GM03348 (cell line): ENCODE data around the gene PIP4K2B.
A peak's percentile ranks its signal among the peaks of the same experiment; 100 is the strongest.

Source experiments
- DNase-seq: peaks from one replicate; pipeline ENCODE4 v3.0.0; 2012; ENCODE audit warnings: low spot score

PIP4K2B gene

DNA sequence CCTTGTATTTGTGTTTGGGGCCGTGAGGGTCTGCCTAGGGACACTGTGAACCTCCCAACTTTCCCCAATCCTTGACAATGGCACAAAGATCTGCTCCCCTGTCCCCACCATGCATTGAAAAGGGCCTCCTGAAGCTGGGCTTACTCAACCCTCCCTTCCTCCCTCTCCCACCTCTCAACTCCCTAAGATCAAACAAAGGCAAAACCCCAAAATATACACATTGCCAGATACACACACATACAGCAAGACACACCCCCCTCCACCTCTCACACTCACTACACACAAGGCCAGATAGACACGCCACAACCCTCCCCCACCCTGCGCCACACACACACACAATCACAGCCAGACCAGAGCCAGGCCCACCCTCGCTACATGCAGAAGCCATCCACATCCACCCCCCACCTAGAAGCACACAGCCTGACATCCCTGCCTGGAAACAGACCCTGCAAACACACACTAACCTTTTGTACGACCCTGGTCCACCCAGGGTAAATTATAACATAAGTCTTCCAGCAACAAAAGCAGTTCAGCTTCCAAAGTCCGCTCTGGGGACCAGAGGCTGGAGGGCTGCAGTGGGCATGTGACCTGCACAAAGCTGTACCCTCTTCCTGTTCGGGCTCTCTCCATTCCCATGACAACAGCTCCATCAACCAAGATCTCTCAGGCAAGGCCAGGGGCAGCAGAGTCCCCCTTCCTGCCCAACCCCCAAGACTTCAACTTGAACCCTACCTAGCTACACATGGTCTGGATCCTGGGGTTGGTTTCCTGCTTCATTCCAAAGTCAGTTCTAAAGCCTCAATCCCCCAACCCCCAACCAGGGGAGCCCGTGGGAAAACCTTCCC is 53.1 kb downstream of the PIP4K2B start:
- DNase-seq: no peak

DNA sequence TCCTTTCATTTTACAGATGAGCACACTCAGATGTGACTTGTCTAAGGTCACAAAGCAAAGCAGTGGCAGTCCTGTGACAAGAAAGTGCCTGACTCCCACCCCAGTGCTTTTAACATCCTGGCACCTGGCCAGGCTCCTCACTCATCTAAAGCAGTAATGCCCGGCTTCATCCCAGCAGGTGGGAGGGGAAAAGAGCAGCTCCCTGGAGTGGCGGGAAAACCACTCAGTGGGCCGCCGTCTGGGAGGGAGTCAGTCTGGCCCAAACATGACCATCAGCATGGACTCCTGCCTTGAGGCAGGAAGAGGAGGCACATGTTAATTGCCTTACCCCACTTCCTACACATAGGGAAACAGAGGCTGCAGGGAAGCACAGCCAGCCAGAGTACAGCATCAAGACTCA is 53.8 kb downstream of the PIP4K2B start:
- DNase-seq: no peak

DNA sequence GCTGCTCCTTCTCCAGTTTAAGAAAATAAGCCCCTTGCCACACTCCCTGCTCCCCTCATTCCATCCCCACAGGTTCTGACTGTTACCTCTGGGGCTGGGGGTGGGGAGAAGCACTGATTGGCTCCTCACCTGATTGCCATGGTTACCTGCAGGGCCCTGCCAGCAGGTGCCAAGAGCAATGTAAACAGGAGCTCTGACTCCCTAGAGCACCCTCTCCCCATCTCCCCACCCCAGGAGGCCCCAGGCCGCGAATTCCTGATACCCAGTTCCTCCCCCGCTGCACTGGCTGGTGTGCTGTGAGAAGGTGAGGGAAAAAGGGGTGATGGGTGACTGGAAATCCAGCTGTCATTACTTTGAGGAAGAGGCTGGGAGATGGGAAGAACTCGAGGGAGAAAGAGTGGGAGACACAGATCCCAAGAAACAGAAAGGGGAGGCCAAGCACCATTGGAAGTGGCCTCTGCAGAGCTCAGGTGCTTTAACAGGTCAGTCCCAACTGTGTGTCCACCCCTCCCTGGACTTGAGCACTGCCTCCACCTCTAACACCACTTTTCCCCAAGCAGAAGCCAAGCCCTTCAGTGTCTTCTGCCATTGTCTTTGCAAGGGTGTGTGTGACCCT is 55.7 kb downstream of the PIP4K2B start:
- DNase-seq: no peak

DNA sequence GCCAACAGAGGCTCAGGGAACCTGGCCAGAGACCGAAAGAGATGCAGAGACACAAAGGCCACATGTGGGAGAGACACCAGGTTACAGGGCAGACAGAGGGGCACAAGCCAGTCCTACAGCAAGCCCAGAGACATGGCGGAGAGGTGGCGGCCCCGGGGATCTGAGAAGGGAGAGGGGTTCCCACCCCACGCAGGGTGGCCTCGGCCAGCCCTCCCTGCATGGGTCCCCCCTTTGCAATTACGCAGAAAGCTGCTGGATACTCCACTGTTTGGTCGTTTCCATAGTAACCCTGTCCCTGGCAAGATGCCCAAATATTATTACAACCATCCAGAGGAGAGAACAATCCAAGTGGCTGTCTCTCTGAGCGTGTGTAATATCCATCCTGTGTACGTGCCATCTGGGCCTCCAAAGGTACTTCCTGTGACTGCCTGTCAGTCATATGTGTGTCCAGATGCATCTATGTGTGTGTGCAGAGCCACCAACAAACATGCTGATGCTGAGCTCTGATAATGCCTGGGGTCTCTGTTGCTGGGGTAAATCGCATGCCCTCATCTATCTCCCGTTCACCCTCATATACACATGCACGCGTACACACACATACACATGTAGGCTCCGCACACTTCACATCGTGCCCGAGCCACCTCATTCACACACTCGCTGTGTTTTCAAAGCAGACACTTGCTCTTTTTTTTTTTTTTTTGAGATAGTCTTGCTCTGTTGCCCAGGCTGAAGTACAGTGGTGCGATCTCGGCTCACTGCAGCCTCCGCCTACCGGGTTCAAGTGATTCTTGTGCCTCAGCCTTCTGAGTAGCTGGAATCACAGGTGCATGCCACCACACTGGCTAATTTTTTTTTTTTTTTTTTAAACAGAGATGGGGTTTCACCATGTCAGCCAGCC is 56.7 kb downstream of the PIP4K2B start:
- DNase-seq: peak; percentile 62

DNA sequence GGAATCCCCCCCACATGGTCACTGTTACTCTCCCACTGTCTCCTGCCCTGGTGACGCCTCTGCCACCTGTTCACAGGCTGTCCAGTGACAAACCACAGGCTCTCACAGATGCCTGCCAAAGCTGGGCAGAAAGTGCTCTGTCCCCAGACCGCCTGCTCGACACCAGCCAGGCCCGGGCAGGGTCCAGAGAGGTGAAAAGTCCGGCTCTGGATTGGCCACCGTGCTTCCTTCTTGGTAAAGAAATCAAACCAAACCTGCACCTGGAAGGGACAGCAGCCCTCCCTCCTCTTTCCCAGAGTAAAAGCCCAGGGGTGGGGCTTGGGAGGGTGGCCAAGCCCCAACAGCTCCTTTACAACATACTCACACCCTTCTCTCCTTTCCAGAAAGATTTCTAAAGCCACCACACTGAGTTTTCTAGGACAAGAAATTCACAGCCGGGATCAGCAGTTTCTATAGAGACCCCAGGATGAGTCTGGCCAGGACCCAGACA is 57.4 kb downstream of the PIP4K2B start:
- peak; percentile 43 for DNase-seq

DNA sequence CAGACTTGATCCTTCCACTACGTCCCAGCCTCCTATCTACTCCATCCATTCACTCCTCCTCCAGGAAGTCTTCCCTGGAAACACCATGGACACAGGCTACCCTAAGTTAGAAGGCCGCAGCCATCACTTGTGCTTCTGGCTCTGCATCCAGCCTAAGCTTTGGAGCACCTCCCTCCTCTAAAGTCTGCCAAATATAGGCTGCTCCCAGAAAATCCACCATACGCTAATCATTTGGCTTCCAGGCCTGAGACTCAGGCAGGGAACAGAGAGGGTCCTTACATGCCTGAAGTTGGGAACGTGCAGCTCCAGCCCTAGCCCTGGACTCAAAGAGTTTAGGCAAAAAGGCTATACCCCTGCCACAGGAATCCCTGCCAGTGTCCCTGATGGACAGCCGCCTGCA is 57.9 kb downstream of the PIP4K2B start:
- no peak for DNase-seq

DNA sequence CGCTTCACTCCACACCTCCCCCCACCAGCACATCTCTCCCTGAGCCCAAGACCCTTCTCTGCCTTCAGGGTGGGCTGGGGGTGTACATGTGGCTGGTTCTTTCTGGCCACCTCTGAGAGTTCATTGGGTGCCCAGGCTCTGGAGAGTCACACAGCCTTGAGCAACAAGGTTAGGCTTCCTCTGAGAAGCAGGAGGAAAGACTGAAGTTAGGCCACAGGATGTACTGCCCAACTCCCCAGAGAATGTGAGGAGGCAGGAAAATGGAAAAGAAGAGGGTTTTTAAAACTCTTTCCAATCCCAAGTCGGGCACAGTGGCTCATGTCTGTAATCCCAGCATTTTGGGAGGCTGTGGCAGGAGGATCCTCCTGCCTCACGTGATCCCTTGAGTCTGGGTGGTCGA is 58.5 kb downstream of the PIP4K2B start:
- DNase-seq: no peak

DNA sequence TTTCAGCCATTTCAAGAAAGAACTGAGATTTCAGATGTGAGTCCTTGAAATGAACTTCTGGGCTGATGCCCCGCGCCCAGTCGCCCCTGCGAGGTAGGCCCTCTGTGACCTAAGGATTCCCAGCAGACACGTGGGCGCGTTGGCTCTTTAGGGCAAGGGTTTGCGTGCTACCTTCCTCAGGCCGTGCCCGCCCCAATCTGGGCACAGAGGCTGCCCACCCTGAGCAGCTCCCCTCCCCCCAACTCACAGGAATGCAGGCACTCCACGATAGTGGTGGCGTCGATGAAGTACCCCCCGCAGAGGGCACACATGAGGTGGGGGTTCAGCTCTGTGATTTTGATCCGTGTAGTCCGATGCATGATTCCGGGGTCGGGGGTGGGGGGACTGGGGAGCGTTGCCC is 59.3 kb downstream of the PIP4K2B start:
- DNase-seq: no peak

DNA sequence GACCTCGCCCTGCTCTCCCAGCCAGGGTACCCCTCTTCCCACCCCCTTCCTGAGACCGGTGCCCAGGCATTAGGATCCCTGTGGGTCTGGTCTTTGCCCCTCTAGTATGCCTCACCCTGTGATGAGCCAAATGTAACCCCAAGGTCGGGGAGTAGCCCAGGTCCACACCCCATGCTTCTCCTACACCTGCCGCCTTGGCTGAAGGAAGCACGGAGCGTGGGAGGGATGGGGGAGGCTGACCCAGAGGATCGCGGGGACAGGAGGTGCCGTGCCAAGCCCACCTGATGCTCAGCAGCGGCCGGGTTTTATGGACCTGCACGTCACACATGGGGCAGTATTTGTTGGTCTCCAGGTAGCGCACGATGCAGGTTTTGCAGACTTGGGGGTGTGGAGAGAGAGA is 60.1 kb downstream of the PIP4K2B start:
- no peak for DNase-seq

DNA sequence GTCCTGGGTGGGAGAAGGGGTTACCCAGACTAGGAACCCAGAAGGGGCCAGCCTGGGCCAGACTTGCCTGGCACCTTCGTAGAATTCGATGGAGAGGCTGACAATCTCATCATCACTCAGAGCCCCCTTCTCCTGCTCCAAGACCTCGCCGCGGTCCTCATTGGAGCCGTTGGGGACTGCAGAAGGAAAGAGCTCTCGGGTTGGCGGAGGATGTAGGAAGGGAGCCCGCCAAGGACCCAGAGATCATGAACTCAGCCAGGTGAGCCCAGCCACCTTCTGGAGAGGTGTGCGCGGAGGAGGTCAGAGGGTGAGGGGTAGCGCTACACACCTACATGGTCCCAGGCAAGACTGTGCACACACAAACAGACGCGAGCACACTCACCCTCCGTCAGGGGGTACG is 60.7 kb downstream of the PIP4K2B start:
- DNase-seq: no peak

DNA sequence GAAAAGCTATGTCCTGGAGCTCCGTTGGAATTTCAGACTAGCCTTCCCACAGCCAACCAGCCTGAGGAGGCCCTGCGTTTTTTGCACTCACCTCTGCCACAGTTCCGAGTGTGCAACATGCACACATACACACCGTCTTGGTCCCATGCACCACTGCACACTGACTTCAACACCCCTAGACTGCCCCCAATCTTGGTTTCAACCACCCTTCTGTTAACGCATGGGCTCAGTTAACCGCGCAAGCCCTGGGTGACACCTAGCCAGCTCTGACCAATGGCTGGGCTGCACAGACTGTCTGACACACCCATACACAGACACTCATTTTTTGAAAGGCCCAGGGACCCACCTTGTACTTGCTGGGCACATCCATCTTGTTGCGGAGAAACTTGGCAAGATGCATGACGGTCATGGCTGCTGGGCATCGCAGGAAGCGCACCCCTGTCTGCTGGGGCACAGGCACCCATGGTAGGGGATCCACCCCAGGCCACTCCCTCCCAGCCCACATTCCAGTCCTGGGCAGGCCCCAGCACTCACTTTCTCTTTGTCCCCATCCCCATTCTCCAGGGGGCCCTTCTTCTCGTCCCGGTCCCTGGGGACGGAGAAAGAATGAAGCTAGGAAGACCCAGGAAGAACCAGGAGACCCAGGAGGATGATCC is 61.2 kb downstream of the PIP4K2B start:
- DNase-seq: no peak

DNA sequence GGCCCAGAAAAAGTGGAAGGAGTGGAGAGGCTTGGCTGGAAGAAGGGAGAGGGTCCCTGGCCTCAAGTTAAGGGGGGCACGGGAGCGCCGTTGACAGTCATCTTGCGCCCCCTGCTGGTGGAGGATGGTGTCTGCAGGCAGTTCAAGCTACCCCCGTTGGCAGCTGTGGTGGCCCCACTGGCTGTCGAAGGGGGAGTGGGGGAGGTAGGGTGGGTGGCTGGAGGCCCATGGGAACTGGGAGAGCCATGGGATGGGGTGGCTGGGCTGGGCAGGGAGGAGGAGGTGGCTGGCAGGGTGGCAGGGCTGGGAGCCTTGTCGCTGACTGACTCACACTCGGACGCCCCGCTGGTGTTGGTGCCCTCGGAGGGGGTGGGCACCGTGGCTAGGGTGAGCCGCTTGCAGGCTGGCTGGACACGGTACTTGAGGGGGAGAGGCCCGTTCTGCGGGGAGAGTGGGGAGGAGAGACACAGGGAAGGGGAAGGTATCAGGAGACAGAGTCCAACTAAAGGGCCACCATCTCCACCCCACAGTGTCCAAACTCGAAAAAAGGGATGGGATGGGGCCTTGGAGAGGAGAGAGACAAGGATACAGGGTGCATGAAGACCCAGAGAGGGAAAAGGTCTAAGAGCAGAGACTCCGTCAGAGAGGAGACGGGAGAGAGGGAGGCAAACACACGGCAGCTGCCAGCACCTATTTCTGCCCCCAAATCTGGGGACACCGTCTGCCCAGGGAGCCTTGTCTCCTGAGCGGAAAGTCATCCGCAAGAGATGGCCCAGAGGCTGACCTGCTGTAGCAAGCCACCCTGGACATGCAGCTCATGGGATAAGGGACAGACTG is 64.0 kb downstream of the PIP4K2B start:
- DNase-seq: peak; percentile 82

DNA sequence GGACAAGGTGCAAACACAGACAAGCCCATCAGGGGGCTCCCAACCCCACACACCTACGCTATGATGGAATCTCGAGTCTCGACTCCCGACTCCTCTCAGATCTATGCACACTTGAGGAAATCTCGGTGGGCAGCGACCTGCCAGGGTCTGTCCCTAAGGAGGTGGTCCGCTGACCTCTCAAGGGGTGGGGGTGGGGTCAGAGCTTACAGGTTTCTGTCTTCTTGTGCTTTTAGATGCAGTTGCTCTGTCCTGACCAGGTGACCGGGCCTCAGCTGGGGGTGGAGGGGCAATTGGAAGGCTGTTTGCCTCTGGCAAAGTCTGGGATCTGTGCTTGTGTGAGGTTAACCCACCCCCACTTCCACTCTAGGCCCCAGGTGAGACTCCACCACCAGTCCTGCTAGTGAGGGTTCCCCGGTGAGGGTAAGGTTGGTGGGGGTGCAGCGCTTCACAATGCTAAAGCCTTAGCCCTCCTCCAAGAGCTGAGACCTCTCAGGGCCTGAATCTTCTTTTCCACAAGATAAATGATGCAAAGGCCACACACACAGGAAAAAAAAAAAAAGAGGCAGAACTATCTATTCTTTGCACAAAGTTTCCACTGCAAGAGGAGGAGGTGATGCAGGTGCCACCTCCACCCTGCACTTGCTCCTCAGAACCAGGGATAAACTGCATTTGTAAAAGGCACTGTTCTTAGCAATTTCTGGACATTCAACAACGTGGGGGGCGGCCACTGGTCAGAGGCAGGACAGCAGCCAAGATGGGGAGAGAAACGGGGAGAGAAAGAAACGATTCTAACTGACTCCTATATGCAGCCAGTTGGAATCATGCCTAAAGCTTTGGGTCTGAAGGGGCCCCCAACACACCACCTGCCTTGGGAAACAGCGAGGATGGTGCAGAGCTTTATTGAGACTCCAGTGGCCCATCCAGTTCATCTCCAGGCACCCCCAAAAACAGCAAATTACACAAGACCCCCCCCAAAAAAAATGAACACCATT is 65.1 kb downstream of the PIP4K2B start:
- DNase-seq: no peak

DNA sequence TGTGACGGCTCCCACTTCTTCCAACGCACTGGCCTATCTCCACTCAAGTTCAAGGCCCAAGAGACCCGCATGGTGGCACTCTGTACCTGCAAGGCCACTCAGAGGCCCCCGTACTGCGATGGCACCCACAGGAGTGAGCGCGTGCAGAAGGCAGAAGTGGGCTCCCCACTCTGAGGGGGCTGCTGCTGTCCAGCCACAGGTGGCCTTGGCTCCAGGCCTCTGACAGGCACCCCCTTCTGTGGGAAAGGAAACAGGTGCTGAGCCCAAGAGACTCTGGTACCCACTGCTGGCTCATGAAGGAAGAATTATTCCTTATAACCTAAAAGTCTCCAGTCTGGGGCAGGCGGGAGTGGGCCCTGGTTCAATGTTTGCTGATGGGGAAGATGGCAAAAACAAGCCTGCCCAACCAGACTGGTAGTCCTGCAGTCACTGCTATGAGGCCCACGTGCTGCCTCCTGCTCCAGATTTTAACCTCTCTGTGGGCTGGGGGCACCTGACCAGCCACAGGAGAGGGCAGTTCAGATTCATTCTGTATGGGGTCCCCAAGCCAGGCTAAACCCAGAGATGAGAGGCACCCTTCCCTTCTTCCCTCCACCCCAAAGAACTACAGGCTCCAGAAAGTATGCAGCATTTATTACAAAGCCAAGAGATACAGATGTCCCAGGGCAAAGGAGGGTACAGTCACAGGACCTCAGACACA is 65.9 kb downstream of the PIP4K2B start:
- DNase-seq: no peak

DNA sequence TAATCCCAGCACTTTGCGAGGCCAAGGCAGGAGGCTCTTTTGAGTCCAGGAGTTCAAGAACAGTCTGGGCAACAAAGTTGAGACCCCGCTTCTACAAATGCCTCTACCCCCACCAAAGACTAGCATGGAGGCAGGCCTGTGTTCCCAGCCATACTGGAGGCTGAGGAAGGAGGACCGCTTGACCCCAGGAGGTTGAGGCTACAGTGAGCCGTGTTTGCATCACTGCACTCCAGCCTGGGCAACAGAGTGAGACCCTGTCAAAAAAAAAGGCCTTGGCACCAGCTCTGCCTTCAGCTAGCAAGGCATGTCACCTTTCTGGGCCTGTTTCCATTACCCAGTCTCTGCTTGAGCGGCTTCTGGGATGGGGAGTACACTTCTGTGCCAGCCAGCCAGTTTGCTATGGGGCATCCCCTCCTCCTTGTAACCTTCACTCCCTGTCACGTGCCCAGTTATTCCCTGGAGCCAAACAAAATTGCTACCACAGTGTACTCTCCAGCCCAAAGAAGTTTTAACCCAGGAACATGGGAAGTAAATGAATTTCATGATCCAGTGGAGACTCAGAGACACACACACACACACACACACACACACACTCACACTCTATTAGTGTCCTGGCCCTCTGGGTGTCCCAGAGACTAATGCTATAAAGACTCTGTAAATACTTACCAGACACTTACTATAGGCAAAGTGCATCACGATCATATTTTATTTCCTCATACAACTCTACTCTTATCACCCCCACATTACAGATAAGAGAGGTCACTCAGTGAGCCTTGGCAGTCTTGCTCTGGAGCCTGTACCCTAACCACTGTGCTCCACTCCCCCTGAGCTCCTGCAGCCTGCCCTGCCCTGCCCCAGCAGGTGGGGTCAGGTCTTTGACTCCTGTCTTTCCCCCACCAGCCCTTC is 66.7 kb downstream of the PIP4K2B start:
- no peak for DNase-seq

DNA sequence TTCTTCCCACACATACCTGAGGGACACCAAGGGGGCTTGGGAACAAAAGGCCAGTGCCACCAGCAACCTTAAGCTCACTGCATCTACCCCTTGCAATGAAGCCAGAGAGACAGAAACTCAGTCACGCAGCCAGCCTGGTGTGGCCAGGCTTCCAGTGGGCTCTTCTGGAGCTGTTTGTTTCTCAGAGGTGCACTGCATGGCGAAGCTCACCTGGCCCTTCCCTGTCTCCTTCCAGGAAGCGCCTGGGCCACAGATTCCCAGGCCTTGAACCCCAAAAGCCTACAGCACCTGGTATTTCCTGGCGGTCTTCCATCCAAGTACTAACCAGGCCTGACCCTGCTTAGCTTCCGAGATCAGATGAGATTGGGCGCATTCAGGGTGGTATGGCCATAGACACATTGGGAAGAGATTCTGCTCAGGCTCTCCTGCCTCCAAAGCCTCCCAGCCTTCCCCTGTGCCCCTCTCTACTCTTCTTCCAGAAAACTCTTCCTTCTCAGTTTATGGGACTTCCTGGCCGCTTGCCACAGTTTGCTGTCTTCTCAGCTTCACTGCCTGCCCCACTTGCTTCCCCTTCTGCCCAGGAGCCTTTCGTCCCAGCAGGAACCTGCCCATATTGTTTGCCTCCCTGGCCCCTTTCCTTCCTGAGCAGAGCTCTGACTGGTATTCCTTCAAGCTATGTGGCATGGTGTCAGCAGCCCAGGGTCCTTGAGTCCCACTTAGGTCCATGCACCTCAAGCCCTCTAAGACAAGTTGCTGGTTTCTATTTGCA is 67.6 kb downstream of the PIP4K2B start:
- DNase-seq: no peak
